ENCODE measurements around the gene WFDC5. TPM values are rescaled to one million over a fixed set of nuclear protein-coding genes. Genes with fewer than 3 reads are reported as not detected.
"Not testable (repeated sequence)": the region's sequence is repeated elsewhere in the genome, so short reads cannot be mapped to it uniquely, and the experiment has no call there.

WFDC5 gene
- total RNA-seq, 1 donor: not detected

DNA sequence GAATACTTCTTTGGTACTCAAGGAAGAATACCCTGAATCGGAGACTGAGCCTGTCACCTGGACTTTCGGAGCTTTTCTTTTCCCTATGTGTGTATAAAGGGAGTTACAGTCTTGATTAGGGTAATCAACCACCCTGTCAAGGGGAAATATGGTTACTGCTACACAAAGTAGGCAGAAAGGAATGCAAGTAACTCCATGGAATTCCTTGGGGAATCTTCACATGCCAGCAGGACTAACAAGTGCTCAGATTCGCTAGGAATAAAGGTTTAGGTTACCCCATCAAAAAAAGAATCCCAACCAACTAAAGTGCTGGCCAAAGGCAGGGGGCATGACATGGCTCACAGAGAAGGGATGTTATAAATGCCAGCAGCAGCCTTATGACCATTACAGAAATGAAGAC lies 24.5 kb downstream of the WFDC5 start:
- DNase-seq (ENCODE audit: low read depth in 2 of 3, low spot score in 2 of 3): no peak

DNA sequence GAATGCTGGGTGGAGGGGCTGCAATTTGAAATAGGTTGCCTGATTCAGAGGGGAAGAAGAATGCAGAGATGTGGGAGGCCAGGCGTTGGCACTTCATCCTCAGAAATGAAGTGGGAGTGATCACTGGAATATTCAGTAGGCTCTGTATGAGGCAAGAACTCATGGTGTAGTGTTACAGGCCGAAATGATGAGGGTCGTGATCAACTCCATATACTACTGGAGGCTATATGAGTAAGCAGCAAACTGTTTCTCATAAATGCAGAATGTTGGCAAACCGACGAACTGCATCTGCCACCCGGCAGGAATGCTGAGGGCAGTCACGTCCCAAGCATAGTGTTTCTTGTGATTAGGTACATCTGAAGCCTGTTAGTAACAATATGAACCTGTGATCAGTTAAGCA lies 26.7 kb downstream of the WFDC5 start:
- DNase-seq (ENCODE audit: low read depth in 2 of 3, low spot score in 2 of 3): no peak

DNA sequence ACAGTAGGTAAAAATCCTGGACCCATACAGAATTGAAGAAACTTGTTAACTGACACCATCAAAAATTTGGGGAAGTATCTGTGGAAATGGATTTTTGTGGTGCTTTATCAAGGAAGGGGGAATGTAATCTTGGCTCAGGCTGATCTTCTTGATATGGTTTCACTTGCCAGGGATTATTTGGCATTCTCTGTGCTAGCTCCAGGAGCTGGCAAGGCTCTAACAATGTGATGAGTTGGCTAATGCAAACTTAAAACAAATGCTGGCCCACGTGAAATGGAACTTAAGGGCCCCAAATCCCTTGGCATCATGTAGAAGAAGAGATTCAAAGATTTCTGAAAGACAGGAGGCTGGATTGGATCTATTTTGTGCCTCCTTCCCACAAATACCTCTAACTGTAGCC lies 27.2 kb downstream of the WFDC5 start:
- DNase-seq (ENCODE audit: low read depth in 2 of 3, low spot score in 2 of 3): no peak

DNA sequence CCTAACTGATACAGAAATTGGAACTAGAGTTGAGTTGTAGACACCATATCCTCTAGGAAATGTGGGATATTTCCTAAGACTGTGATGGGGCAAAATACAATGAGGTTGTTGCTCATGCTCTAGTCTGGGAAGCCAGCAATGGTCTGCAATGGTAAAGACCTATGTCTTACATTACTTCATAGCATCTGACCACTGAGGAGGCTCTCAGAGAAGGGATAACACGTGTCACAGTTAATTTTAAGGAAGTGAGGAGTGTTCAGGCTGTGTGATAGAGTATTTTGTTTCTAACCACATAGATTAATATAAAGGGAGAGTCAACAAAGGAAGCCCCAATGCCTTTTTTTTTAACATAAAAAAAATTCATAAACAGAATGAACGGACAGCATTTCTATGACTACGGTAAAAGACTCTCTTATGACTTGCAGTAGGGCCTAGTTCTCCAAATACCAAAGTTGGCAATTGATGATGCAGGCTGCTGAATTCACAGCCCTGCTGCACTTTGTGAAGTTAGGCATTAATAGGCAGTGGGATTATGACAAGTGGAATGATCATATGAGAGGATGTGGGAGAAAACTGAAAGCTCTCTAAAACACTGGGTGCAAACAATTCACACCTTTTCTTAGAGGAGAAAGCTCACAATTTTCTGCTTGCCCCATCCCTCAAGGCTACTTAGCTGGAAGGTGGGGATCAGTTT lies 27.7 kb downstream of the WFDC5 start:
- peak in 1 of 3 donors; percentile 12 for DNase-seq (ENCODE audit: low read depth in 2 of 3, low spot score in 2 of 3)

DNA sequence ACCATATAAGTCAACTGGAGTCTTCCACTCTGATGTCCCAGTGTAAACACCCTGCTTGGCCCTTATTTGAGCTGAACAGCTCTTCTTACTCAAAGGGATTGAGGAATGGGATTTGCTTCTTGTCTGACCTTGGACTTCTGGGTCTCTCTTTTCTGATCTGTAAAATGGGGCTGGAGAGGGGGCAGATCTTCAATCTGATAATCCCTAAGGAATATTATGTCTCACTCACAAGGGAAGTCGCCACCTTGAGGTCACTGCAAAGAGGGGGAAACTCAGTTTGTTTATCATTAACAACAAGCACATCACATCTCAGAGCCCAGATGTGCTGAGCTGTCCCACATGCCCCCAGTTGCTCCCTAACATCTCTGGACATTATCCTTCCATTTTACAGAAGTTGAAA lies 29.1 kb downstream of the WFDC5 start:
- DNase-seq (ENCODE audit: low read depth in 2 of 3, low spot score in 2 of 3): no peak

DNA sequence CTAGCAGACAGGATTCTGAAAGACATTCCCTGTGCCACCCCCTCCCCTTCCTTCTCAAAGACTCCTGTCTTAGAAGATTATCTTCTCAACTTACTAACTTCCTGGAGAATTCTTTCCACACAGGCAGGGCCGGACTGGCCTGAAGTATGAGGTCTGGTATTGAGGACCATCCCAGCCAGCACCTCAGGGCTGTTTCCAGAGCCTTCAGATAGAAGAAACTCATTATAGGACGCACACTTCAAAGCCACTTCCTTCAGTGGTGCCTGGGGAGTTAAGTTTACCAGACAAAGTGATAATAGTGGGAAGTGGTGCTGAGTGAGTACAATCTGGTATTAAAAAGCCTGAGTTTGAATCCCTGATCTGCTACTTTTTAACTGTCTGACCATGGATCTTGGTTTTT lies 29.7 kb downstream of the WFDC5 start:
- DNase-seq (ENCODE audit: low read depth in 2 of 3, low spot score in 2 of 3): no peak

DNA sequence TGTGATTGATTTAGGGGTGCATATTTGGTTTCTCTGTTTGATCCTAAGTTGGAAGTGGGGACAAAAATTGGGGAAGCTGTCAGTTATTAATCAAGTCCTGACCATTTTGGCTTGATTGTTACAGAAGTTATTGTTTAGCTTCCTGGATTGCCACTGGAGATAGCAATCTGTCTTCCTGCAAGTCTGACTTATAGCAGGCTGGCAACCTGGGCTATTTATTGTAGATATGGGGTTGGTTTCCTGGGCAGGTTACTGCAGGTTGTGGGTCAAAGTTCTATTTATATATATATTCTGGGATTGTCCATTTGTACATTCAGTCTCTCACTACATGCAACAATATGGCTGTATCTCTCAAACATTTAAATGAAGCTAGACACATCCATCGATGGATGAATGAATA lies 31.8 kb downstream of the WFDC5 start:
- no peak for DNase-seq (ENCODE audit: low read depth in 2 of 3, low spot score in 2 of 3)

DNA sequence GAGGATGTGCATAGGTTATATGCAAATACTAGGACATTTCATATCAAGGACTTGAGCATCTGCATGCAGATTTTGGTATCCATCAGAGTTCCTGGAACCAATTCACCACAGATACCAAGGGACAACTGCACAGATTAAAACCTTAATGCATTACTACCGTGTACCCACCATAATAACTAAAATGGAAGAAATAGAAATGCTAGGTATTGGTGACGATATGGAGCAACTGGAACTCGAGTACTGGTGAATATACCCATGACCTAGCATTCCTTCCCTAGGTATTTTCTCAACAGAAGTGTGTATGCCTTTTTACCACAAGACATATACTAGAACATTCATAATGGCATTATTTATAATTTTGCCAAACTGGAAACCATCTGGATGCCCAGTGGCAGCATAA lies 32.5 kb downstream of the WFDC5 start:
- DNase-seq (ENCODE audit: low read depth in 2 of 3, low spot score in 2 of 3): no peak

DNA sequence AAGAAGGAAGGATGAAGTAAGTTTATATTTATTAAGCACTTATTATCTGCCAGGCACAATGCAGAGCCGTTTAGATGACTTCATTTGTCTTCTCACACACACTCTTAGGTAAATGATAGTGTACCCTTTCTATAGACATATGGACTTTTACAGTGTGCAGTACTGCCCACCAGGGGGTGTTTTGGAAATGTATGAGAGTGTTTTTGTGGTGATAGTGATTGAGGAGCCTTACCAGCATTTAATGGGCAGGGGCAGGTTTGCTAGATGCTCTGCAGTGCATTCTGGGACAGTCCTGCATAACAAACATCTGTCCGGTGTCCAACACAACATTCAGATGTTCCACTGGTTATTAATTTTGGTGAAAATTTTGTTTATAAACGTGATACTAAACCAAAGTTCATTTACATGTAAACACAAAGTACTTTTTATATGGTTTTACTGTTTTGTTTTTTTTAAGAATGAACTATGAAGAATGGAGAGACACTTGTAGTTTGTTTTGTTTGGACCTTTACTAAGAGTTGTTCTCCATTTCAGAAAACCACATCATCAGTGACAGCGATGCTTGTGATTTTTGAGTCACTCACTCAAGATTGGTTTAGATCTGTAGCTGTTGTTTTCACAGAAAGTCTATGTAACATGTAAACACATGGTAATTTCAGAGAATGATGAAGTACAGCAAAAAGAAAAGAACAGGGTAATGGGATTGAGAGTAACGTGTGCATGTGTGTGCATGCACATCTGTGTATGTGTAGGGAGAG lies 33.9 kb downstream of the WFDC5 start:
- DNase-seq (ENCODE audit: low read depth in 2 of 3, low spot score in 2 of 3): peak in 1 of 3 donors; percentile 31

DNA sequence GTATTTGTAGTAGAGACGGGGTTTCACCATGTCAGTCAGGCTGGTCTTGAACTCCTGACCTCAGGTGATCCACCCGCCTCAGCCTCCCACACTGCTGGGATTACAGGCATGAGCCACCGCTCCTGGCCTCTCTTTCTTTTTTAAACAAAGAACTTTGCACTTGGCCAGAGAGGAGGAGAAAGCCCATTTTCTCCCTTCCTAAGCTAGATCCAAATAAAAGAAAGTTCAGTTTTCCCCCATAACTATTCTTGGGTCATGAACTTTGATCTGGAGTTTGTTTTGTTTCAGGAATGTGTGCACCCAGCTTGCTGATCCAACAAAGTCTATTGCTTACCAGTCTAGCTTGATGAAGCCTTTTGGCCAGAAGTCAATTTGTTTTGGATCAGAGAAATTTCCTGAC lies 37.4 kb downstream of the WFDC5 start:
- DNase-seq (ENCODE audit: low read depth in 2 of 3, low spot score in 2 of 3): no peak

DNA sequence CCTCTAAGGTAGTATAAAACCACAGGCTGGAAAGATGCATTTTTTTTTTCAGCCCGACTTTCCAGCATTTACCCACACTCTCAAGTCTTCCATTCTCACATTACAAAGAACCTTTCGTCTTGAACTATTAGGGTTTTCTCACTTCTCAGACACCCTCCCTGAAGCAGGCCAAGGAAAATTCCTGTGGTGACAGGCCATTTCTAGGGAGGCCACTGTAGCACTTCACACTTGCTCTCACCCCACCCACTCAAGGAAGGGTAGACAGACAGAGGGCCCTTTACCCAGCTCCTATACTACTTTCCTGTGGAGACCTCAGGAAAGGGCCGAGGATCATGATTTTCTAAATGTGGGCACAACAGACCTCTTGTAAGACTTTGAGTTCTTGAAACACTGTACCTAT lies 41.8 kb downstream of the WFDC5 start:
- DNase-seq (ENCODE audit: low read depth in 2 of 3, low spot score in 2 of 3): no peak

DNA sequence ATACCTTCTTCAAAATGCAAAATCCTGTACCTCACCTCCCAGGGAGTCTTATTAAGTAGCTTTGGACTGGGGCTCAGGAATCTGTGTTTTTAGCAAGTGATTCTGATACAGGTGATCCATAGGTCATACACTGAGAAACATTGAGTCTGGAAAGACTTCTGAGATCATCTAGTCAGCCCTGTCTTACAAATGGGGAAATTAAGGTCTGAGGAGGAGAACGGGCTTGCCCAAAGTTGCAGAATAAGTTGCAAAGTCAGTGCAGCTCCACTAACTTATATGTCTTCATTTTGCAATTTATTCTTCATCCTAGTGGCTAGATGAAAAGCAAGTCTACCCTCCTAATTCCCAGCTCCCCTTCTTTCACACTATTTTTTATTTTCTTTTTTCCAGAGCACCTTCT lies 42.9 kb downstream of the WFDC5 start:
- DNase-seq (ENCODE audit: low read depth in 2 of 3, low spot score in 2 of 3): no peak

DNA sequence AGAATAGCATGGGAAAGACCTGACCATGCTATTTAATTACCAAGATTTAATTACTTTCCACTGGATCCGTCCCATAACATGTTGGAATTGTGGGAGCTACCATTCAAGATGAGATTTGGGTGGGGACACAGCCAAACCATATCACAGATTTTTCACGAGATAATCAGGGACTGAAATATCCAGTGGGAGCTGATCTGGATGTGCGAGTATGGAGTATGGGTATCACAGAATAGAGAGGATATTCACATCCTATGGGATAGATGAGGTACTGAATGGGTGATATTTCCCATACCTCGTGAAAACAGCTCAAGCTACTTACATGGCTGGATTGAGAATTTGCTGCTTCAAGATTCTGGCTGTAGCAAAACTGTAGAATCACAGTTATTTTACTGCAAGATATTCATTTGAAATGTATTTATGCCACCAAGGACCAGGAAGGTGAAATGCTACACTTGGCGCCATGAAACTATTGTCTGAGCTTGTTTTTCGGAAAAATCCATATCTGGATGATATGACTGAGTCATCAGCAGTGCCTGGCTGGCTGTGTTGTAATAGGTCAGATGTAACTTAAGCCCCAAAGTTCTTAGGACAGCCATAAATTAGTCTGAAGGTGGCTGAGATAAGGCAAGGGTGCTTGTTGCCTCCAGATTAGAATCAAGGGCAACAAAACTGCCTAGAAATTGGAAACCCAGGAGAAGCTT lies 43.9 kb downstream of the WFDC5 start:
- DNase-seq (ENCODE audit: low read depth in 2 of 3, low spot score in 2 of 3): no peak

DNA sequence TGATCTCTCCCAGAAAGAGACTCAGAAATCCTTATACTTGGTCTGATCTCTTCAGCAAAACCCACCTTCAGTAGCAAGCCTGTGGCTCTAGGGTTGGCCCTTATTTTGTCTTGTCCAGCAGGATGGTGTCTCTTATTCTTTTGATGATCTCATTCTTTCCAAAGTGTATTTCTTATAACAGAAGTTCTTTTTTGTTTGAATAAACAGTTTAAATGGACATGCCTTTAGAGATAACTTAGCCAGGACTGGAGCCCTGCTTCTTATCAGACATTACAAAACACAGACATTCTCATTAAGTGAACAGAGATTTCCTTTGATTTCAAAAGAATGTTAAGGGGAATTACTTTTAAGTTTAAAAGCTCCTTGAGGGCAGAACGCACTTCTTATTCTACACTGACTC lies 45.7 kb downstream of the WFDC5 start:
- DNase-seq (ENCODE audit: low read depth in 2 of 3, low spot score in 2 of 3): no peak

DNA sequence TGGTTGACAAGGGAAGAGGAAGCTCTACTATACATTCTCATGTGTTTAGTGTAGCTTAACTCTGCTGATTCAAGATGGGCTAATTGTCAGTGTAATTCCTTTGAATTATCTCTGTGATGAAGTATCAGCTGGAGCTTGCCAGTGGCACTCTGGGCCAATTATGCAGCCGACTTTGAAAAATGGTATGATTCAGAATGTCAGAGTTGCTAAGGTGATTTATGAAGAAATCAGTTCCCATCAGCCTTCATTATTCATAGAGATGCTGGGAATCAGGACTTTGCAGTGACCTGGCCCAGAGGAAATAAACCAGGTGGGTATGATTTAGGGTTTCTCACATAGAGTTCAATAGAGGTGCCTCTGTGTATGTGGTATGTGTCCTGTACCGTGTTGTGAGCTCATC lies 47.4 kb downstream of the WFDC5 start:
- DNase-seq (ENCODE audit: low read depth in 2 of 3, low spot score in 2 of 3): no peak

DNA sequence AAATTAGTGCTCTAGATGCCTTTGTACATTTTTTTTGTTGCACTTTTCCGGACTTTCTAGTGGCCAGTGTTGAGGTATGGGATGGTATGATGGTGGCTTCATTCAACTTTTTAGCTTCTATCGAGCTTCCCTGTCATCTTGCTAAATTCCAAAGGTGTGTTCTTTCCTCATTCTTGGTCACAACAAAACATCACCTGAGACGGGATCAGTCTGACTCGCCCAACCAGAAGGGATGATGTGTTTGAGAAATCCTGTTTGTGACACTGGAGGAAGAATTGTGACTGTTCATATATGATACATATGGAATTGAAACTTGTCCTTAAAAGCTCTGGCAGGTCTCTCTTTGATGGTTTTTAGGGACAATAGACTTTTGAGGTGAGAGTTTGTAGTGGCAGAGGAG lies 47.9 kb downstream of the WFDC5 start:
- DNase-seq (ENCODE audit: low read depth in 2 of 3, low spot score in 2 of 3): no peak

DNA sequence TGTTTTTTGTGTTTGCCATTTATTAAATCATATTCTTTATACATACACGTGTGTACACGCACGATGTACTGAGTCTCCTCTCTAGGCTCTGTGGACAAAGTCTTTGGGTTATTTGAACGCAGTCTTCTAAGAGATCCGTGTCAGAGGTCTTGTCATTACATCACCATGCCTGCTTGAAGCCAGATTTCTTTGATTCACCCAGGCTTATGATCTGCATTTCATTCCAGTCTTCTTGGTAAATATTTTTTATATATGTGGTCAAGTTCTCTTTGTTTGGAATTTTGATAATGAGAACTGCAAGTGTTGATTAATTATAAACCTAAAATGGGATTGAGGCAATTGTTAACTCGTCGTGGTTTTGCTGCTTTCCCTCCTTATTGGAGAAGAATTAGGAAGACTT lies 48.6 kb downstream of the WFDC5 start:
- DNase-seq (ENCODE audit: low read depth in 2 of 3, low spot score in 2 of 3): no peak

DNA sequence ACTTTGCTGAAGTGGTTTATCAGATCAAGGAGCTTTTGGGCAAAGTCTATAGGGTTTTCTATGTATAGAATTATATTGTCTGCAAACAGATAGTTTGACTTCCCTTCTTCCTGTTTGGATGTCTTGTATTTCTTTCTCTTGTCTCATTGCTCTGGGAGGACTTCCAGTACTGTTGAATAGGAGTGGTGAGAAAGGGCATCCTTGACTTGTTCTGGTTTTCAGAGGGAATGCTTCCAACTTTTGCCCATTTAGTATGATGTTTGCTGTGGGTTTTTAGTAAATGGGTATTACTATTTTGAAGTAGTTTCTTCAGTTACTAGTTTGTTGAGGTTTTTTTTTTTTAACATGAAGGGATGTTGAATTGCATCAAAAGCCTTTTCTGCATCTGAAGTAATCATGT lies 50.2 kb downstream of the WFDC5 start:
- no peak for DNase-seq (ENCODE audit: low read depth in 2 of 3, low spot score in 2 of 3)

DNA sequence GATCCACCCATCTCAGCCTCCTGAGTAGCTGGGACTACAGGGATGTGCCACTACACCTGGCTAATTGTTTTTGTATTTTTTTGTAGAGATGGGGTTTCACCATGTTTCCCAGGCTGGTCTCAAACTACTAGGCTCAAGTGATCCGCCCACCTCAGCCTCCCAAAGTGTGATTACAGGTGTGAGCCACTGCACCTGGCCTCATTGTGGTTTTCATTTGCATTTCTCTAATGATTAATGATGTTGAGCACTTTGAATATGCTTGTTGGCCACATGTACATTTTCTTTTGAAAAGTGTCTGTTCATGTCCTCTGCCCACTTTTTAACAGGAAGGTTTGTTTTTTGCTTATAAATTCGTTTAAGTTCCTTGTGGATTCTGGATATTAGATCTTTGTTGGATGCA lies 51.9 kb downstream of the WFDC5 start:
- DNase-seq (ENCODE audit: low read depth in 2 of 3, low spot score in 2 of 3): not testable (repeated sequence)

DNA sequence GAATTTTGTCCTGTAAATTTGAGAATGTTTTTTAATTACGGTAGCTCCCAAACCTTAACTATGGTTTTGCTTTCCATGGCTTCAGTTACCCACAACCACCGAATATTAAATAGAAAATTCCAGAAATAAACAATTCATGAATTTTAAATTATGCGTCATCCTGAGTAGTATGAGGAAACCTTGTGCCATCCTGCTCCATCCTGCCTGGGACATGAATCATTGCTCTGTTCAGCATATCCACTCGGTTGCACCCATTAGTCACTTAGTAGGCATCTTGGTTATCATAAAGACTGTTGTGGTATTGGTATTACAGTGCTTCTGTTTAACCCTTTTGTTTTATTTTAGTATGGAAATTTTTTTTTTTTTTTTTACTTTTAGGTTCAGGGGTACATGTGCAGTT lies 53.7 kb downstream of the WFDC5 start:
- DNase-seq (ENCODE audit: low read depth in 2 of 3, low spot score in 2 of 3): no peak

DNA sequence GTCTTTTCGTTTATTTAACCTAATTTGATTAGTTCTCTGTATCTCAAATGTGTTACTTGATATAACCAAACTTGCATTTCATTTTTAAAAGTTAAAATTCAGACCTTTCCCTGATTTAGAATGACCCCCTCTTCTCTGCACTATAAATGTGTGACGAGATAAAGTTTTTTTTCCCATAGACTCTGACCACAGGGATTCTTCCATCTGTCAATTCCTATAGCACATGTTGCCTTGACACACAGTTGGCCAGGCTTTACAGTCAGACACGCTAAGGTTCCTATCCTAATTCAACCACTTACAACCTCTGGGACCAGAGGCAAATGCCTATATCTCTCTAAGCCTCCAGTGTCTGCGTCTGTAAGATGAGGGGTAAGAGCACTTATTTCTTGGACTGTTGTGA lies 54.7 kb downstream of the WFDC5 start:
- no peak for DNase-seq (ENCODE audit: low read depth in 2 of 3, low spot score in 2 of 3)
